Body of pancreas (tissue), 4 donors: ENCODE data around the gene MCF2L2.

Experiments
- CTCF ChIP-seq, 7 experiments: fragments of 450-650 bp in 4 of 7; fragments of 200-600 bp in 3 of 7; sonication (generic) in 3 of 7; IDR thresholded peaks; one replicate each; pipeline ENCODE4 v1.5.1; 2016 to 2019; ENCODE audit warnings: antibody characterized with exemption in 7 of 7
- POLR2A ChIP-seq, 3 donors: fragments of 450-650 bp; IDR thresholded peaks; one replicate each; pipeline ENCODE4 v1.6.1; 2016; ENCODE audit warnings: antibody characterized with exemption in 3 of 3, mild to moderate bottlenecking in 2 of 3

- no peak for TF ChIP-seq CTCF (IDR thresholded peaks at IDR 0.05)
- TF ChIP-seq POLR2A (IDR thresholded peaks at IDR 0.05): no peak
These were observed 140.3 kb downstream of the MCF2L2 start for GRCh38 chr3:183288117-183288516.
